GDM1 (cell line): ENCODE results near the gene TM7SF3.

Experiments used
- DNase-seq: peaks from one replicate; lab custom pipeline; 2025; lab: John Stamatoyannopoulos, UW

The TM7SF3 gene

DNA sequence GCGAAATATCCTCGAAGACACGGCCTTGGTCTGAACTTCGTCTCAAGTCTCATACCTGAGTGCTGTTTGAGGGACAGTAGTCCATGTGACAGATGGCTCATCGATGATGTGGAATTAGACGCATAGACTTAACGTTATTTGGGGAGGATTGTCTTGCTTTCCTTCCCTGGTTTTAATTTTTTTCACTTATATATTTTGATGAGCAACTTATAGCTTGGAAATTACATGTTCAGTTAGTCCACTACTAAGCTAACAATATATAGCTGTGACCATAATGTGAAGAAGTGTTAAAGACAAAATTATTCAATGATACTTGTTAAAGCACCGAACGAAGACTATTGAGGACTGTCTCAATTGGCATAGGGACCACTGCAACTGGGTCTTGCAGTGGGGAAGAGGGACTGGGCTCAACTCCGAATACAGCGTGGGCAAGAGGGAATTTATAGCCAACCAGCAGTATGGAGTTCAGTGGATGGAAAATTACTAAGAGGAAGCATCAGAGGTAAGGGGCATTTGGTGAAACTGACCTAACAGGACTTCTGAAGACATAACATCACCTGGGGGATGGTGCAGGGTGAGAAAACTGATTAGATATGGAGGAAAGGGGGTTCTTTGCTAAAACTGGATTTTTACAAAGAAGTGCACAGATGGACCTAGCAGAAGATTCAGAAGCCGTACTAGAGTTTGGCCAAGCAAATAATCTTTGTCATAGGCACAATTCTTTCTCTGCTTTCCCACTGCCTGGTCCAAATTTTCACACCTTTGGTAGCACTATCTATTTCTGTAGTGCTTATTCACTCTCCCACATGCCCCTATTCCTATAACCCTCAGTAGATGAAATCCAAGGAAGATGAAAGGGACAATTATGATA lies 910 bp upstream of the TM7SF3 start:
- no peak for DNase-seq

DNA sequence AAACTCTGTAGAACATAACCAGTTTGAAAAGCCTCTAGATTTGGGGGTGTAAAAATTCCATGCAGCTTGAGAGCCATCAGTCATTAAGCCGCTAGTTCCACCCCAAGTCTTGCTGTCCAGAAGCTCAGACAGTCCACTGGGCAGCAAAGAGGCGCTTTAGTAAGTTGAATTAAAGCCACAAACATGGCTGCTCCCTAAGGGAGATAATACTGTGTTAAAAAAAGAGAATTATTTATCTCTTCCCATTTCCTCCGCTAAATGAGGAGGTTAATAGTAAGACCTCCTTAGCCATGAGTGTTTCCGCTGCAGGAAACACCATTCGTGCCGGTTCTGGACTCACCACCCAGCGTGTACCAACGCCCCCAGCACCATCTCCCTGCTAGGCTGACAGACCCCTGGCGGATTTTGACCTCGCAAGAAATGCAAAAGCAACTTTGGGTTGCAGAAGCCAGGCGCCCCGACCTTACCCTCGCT lies 536 bp downstream of the TM7SF3 start:
- DNase-seq, result no peak

- no peak for DNase-seq
These were observed 1.3 kb downstream of the TM7SF3 start for GRCh38 chr12:27012982-27013255.

- DNase-seq, result no peak
These were observed 1.8 kb downstream of the TM7SF3 start for GRCh38 chr12:27012239-27012981.

DNA sequence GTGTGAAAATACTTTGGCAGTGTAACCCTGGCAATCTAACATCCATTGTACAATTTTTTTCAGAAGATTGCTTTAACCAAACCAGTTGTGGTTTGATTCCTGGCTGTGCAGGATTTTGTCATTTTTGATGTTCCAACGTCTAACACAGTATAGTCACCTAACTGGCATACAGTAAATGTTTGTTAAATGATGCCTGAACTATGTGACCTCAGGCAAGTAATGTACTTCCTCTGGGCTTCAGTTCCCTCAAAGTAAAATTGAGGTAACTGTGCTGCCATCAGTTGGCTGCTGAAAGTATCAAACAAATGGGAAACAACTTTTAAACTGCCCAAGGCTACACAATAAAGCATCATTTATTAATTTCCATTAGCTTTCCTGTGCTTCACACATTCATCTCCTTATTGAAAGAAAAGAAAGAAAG lies 4.3 kb downstream of the TM7SF3 start:
- no peak for DNase-seq

GRCh38 chr12:27008081-27008480 lies 6.1 kb downstream of the TM7SF3 start:
- DNase-seq, result no peak

DNA sequence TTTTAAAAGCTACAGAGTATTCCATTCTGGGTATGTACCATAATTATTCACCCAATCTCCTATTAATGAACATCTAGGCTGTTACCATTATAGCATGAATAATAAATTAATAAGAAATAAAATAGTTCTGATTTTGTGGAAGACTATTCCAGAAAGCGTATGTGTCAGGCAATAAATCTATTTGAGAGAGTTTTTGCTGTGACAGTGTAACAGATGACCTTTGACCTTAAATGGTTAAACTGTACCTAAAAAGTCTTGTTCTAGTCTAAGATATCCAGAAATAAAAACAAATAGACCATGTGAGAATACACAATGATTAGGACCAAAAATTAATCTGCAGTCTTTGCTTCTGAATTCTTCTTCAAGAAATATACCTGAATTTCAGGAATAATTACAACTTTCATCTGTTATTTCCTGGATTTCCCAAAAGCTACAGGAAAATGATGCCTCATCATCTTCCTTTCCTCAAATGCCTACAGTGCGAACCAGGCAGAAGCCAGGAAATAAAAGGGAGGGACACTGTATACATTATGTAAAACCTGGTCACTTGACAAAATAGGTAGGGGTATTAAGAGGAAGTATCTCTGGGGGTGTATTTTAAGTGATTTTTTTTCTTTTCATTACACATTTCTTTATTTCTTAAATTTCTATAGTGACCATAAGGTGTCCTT lies 7.3 kb downstream of the TM7SF3 start:
- no peak for DNase-seq

DNA sequence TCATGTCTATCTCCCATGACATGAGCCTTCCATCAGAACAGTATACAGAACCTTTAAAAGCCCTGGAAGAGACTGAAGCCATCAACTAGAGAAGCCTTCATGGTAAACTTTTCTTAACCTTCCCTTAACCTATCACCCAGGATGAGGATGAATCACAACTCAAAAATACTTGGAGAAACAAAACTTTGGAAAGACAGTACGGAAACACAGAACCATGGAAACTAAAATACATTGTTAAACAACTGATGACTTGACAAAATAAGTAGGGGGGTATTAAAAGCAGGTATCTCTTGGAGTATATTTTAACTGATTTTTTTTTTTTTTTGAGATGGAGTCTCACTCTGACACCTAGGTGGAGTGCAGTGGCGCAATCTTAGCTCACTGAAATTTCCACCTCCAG lies 8.7 kb downstream of the TM7SF3 start:
- no peak for DNase-seq

DNA sequence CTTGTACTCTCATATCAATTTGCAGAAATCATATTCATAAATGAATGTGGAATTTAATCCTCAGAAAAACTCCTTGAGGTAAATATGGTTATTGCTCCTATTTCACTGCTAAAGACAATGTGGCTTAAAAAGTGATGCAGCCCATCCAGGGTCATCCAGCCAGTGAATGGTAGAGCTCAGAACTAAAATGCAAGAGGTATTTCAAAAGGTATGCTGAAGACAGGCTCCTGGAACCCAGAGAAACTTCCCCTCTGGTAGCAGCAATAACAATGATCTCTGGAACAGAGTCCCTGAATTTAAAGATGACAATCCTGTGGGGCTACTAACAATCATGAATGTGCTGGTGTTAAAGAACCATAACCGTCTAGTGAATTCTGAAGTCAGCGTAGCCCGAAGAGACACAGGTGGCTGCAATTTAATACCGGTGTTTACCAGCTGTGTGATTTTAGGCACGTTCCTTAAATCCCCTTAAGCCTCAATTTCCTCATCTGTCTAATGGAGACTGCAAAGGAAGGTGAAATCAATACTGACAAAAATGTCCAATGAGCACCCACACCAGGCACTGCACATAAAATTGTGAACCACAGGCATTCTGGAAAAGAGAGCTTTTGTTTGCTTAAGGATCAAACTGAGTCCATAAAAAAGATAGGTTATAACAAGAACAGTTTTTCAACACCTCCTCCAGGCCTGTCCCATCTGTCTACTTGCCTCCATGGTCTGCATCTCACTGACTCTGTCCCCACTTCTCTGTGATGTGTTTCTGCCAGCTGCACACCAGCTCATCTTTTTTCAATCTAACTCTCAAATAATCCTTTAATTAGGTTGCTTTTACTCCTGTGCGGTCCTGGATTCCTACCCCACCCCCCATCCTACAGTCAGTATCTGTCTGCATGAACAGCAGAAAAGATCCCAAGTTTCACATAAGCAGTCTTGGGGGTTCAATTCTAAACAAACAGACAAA lies 10.5 kb downstream of the TM7SF3 start:
- no peak for DNase-seq

DNA sequence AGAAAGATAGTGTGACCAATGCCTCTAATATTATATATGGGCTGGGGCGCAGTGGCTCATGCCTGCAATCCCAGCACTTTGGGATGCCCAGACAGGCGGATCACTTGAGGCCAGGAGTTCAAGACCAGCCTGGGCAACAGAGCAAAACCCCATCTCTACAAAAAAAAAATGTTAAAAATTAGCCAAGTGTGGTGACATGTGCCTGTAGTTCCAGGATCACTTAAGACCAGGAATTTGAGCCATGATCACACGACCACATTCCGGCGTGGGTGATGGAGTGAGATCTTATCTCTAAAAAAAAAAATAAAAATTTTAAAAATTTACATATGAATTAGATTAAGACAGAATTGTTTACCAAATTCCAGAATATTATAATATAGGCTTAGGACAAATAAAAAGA lies 12.0 kb downstream of the TM7SF3 start:
- DNase-seq, result no peak

GRCh38 chr12:27001663-27002062 lies 12.5 kb downstream of the TM7SF3 start:
- peak; percentile 24 for DNase-seq

GRCh38 chr12:27000961-27001360 lies 13.2 kb downstream of the TM7SF3 start:
- no peak for DNase-seq

GRCh38 chr12:26997003-26997402 lies 17.2 kb downstream of the TM7SF3 start:
- no peak for DNase-seq

DNA sequence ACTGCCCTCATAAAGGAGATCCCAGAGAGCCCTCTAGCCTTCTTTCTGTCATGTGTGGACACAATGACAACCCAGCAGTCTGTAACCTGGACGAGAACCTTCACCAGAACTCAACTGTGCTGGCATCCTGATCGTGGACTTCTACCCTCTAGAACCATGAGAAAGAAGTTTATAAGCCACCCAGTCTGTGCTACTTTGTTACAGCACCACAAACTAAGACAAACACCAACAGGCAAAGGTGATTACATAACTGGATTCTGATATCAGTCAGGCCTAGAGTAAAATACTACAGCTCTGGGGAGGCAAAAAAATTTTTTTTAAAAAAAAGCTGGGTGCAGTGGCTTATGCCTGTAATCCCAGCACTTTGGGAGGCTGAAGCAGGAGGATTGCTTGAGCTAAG lies 18.5 kb downstream of the TM7SF3 start:
- DNase-seq, result no peak

GRCh38 chr12:26994109-26994508 lies 20.1 kb downstream of the TM7SF3 start:
- no peak for DNase-seq

DNA sequence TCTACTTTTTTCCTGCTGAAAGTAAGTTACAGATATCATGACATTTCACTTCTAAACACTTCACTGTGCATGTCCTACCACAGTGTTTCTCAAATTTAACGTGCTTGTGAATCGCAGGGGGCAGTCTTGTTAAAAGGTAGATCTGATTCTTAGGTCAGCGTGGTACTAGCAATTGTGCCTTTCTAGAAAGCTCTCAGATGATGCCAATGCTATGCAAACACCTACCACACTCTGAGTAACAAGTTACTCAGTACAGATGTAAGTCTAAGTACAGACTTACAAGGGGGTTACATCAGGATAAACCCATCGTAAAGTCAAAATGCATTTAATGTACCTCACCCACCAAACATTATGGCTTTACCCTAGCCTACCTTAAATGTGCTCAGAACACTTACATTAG lies 22.4 kb downstream of the TM7SF3 start:
- no peak for DNase-seq

GRCh38 chr12:26989873-26990272 lies 24.3 kb downstream of the TM7SF3 start:
- no peak for DNase-seq

GRCh38 chr12:26988703-26989102 lies 25.5 kb downstream of the TM7SF3 start:
- no peak for DNase-seq

GRCh38 chr12:26987634-26988424 lies 26.4 kb downstream of the TM7SF3 start:
- DNase-seq, result no peak

DNA sequence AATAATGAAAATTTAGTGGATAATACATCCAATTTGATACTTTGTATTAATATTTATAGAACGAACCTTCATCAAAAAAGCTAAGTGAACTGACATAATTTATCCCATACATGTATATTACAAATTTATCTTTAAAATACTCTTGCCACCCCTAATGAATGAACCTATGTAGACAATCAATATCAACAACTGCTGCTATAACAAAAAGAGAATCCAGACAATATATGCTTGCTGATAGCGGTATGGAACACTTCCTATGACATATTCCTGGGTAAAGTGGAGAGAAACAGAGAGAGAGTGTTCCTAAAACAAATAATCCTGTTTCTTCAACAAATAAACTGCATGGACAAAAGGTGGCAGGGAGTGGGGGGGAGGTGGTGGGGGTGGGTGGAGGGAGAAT lies 31.3 kb downstream of the TM7SF3 start:
- no peak for DNase-seq

DNA sequence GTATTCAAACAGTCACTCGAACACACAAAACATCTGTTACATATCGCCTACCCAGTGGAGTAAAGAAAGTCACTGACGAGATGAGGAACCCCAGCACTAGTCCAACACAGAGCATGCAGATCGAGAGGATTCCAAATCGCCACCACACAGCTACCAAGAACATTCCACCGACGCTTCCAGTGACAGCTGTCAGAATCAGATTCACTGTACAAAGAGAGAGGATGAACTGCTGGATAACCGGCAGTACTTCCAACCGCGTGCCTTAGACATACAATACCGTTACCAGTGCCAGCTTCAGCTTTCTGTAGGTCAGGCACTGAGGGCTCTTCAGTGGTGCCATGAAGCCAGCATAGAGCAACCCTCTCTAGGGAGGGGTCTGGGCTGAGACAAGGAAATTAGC lies 34.5 kb downstream of the TM7SF3 start:
- no peak for DNase-seq
